Activated CD4-positive, alpha-beta memory T cell treated with anti-CD3 and anti-CD28 coated beads, Interleukin-2, amount 10 ng/mL, durations not matched to agents 7 days and 5 days (primary cell): Measurements from ENCODE around the gene RANBP17. TPM values are rescaled to one million over a fixed set of nuclear protein-coding genes. Genes with fewer than 3 reads are reported as not detected.

Experiments
- CTCF ChIA-PET: fragments of 350-600 bp; sonication (Branson Sonifier 250); formaldehyde crosslinking; loops from one replicate; lab custom pipeline; 2021; ENCODE audit warnings: antibody characterized with exemption, inconsistent platforms; lab: Charles Lee
- POLR2A ChIA-PET: fragments of 350-600 bp; sonication (Branson Sonifier 250); formaldehyde crosslinking; loops from one replicate; lab custom pipeline; 2021; ENCODE audit warnings: antibody characterized with exemption; lab: Charles Lee
- DNase-seq: peaks from one replicate; pipeline ENCODE4 v3.0.0-alpha.2; 2020
- H3K27ac Mint-ChIP-seq: one replicate; pipeline ENCODE4 v1.8.0; 2021; ENCODE audit warnings: mild to moderate bottlenecking, mixed read lengths
- H3K27me3 Mint-ChIP-seq: one replicate; pipeline ENCODE4 v1.8.0; 2021; ENCODE audit warnings: mixed read lengths
- H3K36me3 Mint-ChIP-seq: one replicate; pipeline ENCODE4 v1.8.0; 2021; ENCODE audit warnings: low read depth, mixed read lengths
- H3K4me1 Mint-ChIP-seq: one replicate; pipeline ENCODE4 v1.8.0; 2021; ENCODE audit warnings: mixed read lengths
- H3K4me3 Mint-ChIP-seq: one replicate; pipeline ENCODE4 v1.8.0; 2021; ENCODE audit warnings: mild to moderate bottlenecking, mixed read lengths
- H3K9me3 Mint-ChIP-seq: one replicate; pipeline ENCODE4 v1.8.0; 2021; ENCODE audit warnings: mixed read lengths
- total RNA-seq, 2 experiments: library from RNA; stranded (reverse); gene quantifications; one replicate each; pipeline ENCODE4 v1.2.3, GENCODE V29; 2021

RANBP17 gene
- total RNA-seq, 2 experiments from 2014 or later = not detected

DNA sequence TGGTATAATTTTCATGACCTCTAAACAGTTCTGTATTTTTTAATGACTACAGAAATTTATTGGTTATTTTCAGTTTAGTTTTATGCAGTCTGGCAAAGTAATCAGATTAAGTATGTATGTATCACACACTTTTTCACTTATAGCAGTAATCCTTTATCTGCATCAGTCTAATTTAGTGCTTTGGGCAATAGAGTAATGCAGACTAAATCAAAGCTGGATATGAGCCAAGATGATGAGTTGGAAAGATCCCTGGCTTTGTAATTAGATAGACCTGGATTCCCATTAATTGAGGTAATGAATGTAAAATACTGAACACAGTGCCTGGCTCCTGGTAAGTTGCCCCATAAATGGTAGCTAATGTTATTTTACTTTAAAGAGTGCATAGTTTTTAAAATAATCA is 231.8 kb downstream of the RANBP17 start:
- H3K27me3 Mint-ChIP-seq = no peaks in the 10 kb centered on the region
- no peak overlapping the region for H3K27ac Mint-ChIP-seq
- no peaks in the 10 kb centered on the region for H3K36me3 Mint-ChIP-seq
- H3K9me3 Mint-ChIP-seq = peaks cover 4% of the 10 kb centered on the region
- no peak overlapping the region for H3K4me3 Mint-ChIP-seq
- no peaks in the 10 kb centered on the region for H3K4me1 Mint-ChIP-seq
- DNase-seq = no peak
- ChIA-PET POLR2A (no interaction called here), CTCF (no interaction called here)

DNA sequence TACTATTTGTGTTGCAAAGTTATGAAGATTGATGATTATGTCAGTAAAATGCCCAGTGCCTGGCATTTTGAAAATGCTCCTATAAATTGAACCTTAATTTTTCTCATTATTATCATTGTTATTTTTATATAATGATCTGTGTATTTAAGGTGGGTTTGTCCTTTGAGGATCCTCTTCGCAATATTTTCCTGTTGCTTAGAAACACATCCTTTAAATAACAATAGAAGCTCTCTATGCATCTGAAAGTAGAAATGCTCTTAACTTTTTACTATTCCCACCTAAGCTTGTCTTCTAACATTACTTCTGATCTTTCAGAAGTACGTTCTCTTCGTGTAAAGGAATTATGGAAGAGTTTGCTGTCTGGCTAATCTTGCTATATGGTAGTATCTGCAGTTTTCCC is 232.5 kb downstream of the RANBP17 start:
- ChIA-PET POLR2A (no interaction called here), CTCF (no interaction called here)
- no peaks in the 10 kb centered on the region for H3K36me3 Mint-ChIP-seq
- no peaks in the 10 kb centered on the region for H3K4me1 Mint-ChIP-seq
- no peak overlapping the region for H3K27ac Mint-ChIP-seq
- H3K27me3 Mint-ChIP-seq = no peaks in the 10 kb centered on the region
- no peak for DNase-seq
- peaks cover 4% of the 10 kb centered on the region for H3K9me3 Mint-ChIP-seq
- no peak overlapping the region for H3K4me3 Mint-ChIP-seq

DNA sequence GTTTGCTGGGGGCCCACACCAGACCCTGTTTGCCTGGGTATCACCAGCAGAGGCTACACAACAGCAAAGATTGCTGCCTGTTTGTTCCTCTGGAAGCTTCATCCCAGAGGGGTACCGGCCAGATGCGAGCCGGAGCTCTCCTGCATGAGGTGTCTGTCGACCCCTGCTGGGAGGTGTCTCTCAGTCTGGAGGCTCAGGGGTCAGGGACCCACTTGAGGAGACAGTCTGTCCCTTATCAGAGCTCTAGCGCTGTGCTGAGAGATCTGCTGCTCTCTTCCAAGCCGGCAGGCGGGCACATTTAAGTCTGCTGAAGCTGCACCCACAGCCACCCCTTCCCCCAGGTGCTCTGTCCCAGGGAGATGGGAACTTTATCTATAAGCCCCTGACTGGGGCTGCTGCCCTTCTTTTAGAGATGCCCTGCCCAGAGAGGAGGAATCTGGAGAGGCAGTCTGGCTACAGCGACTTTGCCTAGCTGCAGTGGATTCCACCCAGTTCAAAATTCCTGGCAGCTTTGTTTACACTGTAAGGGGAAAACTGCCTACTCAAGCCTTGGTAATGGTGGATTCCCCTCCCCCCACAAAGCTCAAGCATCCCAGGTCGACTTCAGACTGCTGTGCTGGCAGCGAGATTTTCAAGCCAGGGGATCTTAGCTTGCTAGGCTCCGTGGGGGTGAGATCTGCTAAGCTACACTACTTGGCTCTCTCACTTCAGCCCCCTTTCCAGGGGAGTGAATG is 241.2 kb downstream of the RANBP17 start:
- Mint-ChIP-seq H3K4me1 (no peaks in the 10 kb centered on the region), H3K27ac (no peak overlapping the region), H3K9me3 (no peaks in the 10 kb centered on the region), H3K4me3 (no peak overlapping the region), H3K36me3 (no peaks in the 10 kb centered on the region), H3K27me3 (no peaks in the 10 kb centered on the region)
- CTCF ChIA-PET = no interaction called here
- DNase-seq = no peak
- POLR2A ChIA-PET = no interaction called here

DNA sequence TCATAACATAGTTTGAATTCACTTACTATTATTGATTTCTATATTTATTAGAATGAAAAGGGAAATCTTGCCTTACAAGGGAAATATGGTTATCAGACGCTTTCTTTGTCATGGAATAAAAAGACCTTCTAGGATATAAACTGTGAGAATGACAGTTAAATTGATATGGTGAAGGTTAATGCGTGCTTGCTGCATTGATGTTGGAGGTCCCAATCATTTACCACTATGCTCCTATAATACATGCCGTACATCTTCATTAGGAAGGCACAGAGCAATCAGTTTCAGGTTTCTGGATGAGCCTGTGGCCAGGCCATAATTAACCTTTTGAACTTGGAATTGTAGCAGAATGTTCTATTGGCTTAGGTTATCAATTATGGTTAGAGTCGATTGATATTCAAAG is 245.9 kb downstream of the RANBP17 start:
- ChIA-PET POLR2A (no interaction called here), CTCF (no interaction called here)
- Mint-ChIP-seq H3K27me3 (no peaks in the 10 kb centered on the region), H3K9me3 (no peaks in the 10 kb centered on the region), H3K27ac (no peak overlapping the region), H3K4me1 (no peaks in the 10 kb centered on the region), H3K36me3 (no peaks in the 10 kb centered on the region), H3K4me3 (no peak overlapping the region)
- DNase-seq = no peak

DNA sequence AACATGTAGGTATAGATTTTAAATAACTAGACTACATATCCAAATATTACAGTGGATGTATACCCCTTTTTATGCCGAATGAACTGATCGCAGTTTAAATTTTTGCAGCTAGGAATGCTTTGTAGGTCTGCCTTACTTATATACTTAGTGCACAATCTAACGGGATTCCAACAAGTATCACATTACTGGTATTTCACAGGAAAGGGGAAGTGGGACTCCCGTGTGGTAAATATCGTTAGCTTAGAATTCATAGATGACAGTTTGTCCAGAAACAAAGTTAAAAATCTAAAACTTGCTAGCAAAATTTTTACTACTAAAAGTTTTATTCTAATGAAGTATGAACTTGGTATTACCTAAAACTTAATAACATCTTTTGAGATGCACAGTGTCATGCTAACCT is 253.7 kb downstream of the RANBP17 start:
- DNase-seq = no peak
- Mint-ChIP-seq H3K27me3 (no peaks in the 10 kb centered on the region), H3K4me3 (no peak overlapping the region), H3K36me3 (no peaks in the 10 kb centered on the region), H3K4me1 (no peaks in the 10 kb centered on the region), H3K9me3 (no peaks in the 10 kb centered on the region), H3K27ac (no peak overlapping the region)
- ChIA-PET POLR2A (no interaction called here), CTCF (no interaction called here)

DNA sequence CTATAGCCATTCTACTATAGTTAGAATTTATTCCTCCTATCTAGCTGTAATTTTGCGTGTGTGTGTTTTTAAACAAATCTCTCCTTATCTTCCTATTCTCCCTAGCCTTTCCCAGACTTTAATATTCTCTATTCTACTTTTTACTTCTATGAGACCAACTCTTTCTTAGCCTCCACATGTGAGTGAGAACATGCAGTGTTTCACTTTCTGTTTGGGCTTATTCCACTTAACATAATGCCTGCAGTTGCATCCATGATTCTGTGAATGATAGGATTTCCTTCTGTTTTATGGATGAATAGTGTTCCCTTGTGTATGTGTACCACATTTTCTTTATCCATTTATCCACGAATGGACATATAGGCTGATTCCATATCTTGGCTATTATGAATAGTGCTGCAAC is 254.9 kb downstream of the RANBP17 start:
- no peak for DNase-seq
- ChIA-PET CTCF (no interaction called here), POLR2A (no interaction called here)
- Mint-ChIP-seq H3K36me3 (no peaks in the 10 kb centered on the region), H3K9me3 (no peaks in the 10 kb centered on the region), H3K4me1 (no peaks in the 10 kb centered on the region), H3K27me3 (no peaks in the 10 kb centered on the region), H3K4me3 (no peak overlapping the region), H3K27ac (no peak overlapping the region)

DNA sequence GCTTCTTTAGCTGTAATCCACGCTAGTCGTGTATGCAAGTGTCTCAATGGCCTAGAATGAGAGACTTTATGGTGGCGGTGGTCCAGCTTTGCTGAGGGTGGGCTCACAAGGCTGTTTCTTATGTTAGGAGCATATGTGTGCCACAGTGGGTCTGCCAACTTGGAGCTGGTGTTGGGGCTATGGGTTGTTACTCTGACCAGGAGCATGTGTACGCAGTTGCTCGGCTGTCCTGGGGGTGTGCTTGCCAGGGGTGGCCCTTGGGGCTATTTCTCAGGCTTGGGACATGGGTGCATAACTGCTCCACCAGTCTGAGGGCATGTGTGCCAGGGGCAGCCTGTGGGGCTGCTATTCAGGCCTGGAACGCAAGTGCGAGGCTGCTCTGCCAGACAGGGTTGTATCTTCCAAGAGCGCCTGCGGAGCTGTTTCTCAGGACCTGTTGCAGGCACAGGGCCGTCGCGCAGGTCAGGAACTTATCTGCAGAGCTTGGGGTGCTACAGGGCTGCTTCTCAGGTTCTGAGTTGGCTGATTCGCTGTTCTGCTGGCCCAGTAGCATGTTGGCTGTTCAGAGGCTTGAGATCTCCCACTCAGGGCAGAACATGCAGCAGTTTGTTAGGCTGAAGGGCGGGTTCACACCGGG is 259.3 kb downstream of the RANBP17 start:
- Mint-ChIP-seq H3K27ac (no peak overlapping the region), H3K9me3 (no peaks in the 10 kb centered on the region), H3K36me3 (no peaks in the 10 kb centered on the region), H3K27me3 (no peaks in the 10 kb centered on the region), H3K4me1 (no peaks in the 10 kb centered on the region), H3K4me3 (no peak overlapping the region)
- CTCF ChIA-PET = no interaction called here
- DNase-seq = no peak
- POLR2A ChIA-PET = no interaction called here

DNA sequence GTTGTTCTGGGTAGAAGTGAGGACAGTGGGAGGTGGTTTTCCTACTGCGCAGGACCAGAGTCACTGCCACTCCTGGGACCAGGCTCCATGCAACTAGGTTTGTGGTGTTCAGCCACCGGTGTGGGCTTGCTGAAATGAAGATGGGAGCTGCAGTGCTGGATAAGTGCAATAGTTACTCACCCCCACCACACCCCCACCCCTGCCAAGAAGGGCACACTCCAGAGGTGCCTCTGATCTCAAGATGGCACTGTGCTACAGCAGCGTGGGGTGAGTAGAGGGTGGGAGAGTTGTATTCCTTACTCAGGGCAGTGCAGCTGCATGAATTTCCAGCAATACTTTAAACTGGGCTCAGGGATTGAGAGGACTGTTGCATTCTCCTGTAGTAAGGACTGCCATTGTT is 259.8 kb downstream of the RANBP17 start:
- Mint-ChIP-seq H3K4me1 (no peaks in the 10 kb centered on the region), H3K36me3 (no peaks in the 10 kb centered on the region), H3K27me3 (no peaks in the 10 kb centered on the region), H3K9me3 (no peaks in the 10 kb centered on the region), H3K27ac (no peak overlapping the region), H3K4me3 (no peak overlapping the region)
- DNase-seq = no peak
- ChIA-PET POLR2A (no interaction called here), CTCF (no interaction called here)

DNA sequence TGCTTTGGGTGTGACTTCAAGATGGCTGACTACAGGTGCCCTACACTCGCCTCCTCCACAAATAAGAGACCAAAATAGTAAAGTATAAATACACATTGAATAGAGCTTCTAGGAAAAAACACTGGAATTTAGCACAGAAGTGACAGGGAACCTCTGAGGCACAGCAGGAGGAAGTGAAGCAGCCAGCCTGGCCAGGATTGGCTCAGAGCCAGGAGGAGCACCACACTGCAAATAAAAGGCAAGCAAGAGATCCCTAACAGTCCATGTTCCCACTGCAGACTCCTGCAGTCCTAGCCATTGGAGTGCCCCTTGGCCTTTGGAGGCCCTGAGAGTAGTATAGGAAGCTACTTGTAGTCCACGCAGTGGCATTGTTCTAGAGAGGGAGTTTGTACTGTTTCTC is 260.6 kb downstream of the RANBP17 start:
- H3K4me3 Mint-ChIP-seq = no peak overlapping the region
- POLR2A ChIA-PET = no interaction called here

DNA sequence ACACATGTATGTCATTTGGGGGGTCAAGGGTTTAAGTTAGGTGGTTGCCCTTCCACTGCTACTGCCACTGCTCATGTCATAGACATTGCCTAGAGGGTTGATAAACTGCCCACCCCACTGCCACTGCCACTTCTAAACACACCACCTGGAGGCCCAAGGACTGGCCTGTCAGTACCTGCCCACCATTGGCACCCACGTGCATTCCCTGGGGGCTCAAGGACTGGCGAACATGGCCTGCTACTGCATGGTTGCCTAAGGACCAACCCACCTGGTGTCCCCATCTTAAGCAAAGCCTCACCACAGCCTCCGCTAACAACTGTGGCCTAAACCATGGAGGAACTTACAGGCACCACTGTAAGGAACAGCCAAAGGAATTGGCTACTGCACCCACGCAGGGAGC is 261.6 kb downstream of the RANBP17 start:
- H3K4me3 Mint-ChIP-seq = no peak overlapping the region
- no peaks in the 10 kb centered on the region for H3K27me3 Mint-ChIP-seq
- ChIA-PET CTCF (no interaction called here), POLR2A (no interaction called here)
- H3K4me1 Mint-ChIP-seq = no peaks in the 10 kb centered on the region
- H3K36me3 Mint-ChIP-seq = no peaks in the 10 kb centered on the region
- no peak for DNase-seq
- no peaks in the 10 kb centered on the region for H3K9me3 Mint-ChIP-seq
- H3K27ac Mint-ChIP-seq = no peak overlapping the region

More for the DNA sequence above, 260.6 kb downstream of the RANBP17 start:
- Mint-ChIP-seq H3K36me3 (no peaks in the 10 kb centered on the region), H3K27ac (no peak overlapping the region), H3K9me3 (no peaks in the 10 kb centered on the region), H3K4me1 (no peaks in the 10 kb centered on the region), H3K27me3 (no peaks in the 10 kb centered on the region)
- CTCF ChIA-PET = no interaction called here
- no peak for DNase-seq

DNA sequence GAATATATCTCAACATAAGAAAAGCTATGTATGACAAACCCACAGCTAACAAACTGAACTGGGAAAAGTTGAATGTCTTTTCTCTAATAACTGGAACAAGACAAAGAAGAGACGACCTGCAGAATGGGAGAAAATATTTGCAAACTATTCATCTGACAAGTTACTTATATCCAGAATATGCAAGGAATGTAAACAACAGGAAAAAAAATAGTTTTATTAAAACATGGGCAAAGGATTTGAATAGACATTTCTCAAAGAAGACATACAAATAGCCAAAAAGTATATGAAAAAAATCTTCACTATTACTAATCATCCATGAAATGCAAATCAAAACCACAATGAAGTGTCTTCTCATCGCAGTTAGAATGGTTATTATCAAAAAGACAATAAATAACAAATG is 265.5 kb downstream of the RANBP17 start:
- Mint-ChIP-seq H3K36me3 (no peaks in the 10 kb centered on the region), H3K4me1 (no peaks in the 10 kb centered on the region), H3K27ac (no peak overlapping the region), H3K27me3 (no peaks in the 10 kb centered on the region), H3K4me3 (no peak overlapping the region), H3K9me3 (no peaks in the 10 kb centered on the region)
- CTCF ChIA-PET = no interaction called here
- POLR2A ChIA-PET = no interaction called here
- no peak for DNase-seq

DNA sequence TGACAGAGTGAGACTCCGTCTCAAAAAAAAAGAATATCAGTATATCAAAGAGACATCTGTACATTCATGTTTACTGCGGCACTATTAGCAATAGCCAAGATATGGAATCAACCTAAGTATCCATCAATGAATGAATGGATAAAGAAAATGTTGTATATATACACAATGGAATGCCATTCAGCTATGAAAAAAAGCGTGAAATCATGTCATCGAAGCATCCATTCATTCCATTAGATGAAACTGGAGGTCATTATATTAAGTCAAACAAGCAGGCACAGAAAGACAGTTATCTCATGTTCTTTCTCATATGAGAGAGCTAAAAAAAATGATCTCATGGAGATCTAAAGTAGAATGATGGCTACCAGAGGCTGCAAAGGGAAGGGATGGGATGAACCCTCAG is 266.3 kb downstream of the RANBP17 start:
- H3K4me1 Mint-ChIP-seq = no peaks in the 10 kb centered on the region
- H3K4me3 Mint-ChIP-seq = no peak overlapping the region
- ChIA-PET POLR2A (no interaction called here), CTCF (no interaction called here)
- H3K36me3 Mint-ChIP-seq = no peaks in the 10 kb centered on the region
- H3K27ac Mint-ChIP-seq = no peak overlapping the region
- no peaks in the 10 kb centered on the region for H3K27me3 Mint-ChIP-seq
- no peaks in the 10 kb centered on the region for H3K9me3 Mint-ChIP-seq
- DNase-seq = no peak

DNA sequence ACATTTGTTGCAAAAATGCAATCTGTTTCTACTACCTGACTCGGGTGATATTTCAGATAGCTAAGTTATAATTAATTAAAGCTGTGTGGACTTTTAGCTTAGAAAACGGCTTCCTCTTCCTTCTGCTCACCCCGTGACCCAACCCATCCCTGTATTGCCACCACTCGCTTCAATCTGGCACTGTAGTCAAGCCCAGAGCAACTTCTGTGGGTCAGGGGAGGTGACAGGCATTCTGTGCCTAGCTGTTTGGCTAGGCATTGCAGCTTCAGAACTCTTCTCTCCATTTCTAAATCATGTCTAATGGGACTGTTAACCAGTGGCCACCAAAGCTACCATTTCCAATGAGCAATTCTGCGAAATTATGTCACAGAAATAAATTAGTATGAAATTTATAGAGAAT is 267.5 kb downstream of the RANBP17 start:
- Mint-ChIP-seq H3K9me3 (no peaks in the 10 kb centered on the region), H3K36me3 (no peaks in the 10 kb centered on the region), H3K4me1 (no peaks in the 10 kb centered on the region), H3K27ac (no peak overlapping the region), H3K4me3 (no peak overlapping the region), H3K27me3 (no peaks in the 10 kb centered on the region)
- CTCF ChIA-PET = no interaction called here
- no peak for DNase-seq
- POLR2A ChIA-PET = no interaction called here

DNA sequence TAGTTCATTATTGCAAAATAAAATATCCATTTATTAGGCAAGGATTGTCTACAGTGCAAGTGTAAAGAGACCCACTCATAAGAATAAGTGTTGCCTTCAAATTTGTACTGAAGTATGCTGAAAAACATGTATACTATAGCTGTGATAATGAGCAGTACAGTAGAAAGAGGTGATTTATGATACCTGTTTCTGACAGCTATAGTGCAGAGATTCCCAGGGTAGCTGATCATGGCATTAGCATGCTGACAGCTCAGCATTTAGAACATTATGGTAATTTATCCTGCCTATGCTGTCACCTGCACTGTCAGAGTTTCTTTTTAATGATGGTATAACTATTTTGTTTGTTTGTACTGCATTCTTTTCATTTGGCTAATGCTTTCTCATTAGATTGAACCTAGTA is 269.7 kb downstream of the RANBP17 start:
- ChIA-PET CTCF (no interaction called here), POLR2A (no interaction called here)
- Mint-ChIP-seq H3K36me3 (no peaks in the 10 kb centered on the region), H3K4me3 (no peak overlapping the region), H3K27ac (no peak overlapping the region), H3K27me3 (no peaks in the 10 kb centered on the region), H3K4me1 (no peaks in the 10 kb centered on the region), H3K9me3 (no peaks in the 10 kb centered on the region)
- no peak for DNase-seq
